ENCODE results near the gene MAP3K6.

Gene MAP3K6

GRCh38 chr1:27339213-27339612 lies 27.5 kb downstream of the MAP3K6 start:
- DNase-seq (ENCODE audit: low read depth) = no peak
- TF ChIP-seq CTCF (IDR thresholded peaks at IDR 0.05; ENCODE audit: low read depth, low read length, missing control alignments) = no peak
- H3K4me3 ChIP-seq (ENCODE audit: low read depth, low read length) = no peak overlapping the region

GRCh38 chr1:27338751-27339150 lies 28.0 kb downstream of the MAP3K6 start:
- TF ChIP-seq CTCF (IDR thresholded peaks at IDR 0.05; ENCODE audit: low read depth, low read length, missing control alignments) = no peak
- no peak overlapping the region for H3K4me3 ChIP-seq (ENCODE audit: low read depth, low read length)
- no peak for DNase-seq (ENCODE audit: low read depth)

- TF ChIP-seq CTCF (IDR thresholded peaks at IDR 0.05; ENCODE audit: low read depth, low read length, missing control alignments) = no peak
- DNase-seq (ENCODE audit: low read depth) = no peak
Measured at GRCh38 chr1:27336756-27337155, 30.0 kb downstream of the MAP3K6 start.

GRCh38 chr1:27335506-27336422 lies 31.0 kb downstream of the MAP3K6 start:
- DNase-seq (ENCODE audit: low read depth) = no peak
- TF ChIP-seq CTCF (IDR thresholded peaks at IDR 0.05; ENCODE audit: low read depth, low read length, missing control alignments) = no peak
- H3K4me3 ChIP-seq (ENCODE audit: low read depth, low read length) = no peak overlapping the region

More at GRCh38 chr1:27336756-27337155, 30.0 kb downstream of the MAP3K6 start:
- H3K4me3 ChIP-seq (ENCODE audit: low read depth, low read length) = no peak overlapping the region

- DNase-seq (ENCODE audit: low read depth) = no peak
- TF ChIP-seq CTCF (IDR thresholded peaks at IDR 0.05; ENCODE audit: low read depth, low read length, missing control alignments) = no peak
- H3K4me3 ChIP-seq (ENCODE audit: low read depth, low read length) = no peak overlapping the region
Measured at GRCh38 chr1:27333717-27334279, 33.0 kb downstream of the MAP3K6 start.

- H3K4me3 ChIP-seq (ENCODE audit: low read depth, low read length) = no peak overlapping the region
- no peak for DNase-seq (ENCODE audit: low read depth)
- TF ChIP-seq CTCF (IDR thresholded peaks at IDR 0.05; ENCODE audit: low read depth, low read length, missing control alignments) = peak; percentile 90
Measured at GRCh38 chr1:27332536-27333281, 34.1 kb downstream of the MAP3K6 start.

Data from GM12864 (cell line).